ENCODE measurements around the gene VPS13C.

- no peak for TF ChIP-seq EZH2 (IDR thresholded peaks at IDR 0.05; ENCODE audit: insufficient read depth, poor library complexity, severe bottlenecking)
- TF ChIP-seq EZH2phosphoT487 (IDR thresholded peaks at IDR 0.05; ENCODE audit: insufficient read depth, low read depth), result no peak
Measured at GRCh38 chr15:61921093-61921492, 139.2 kb downstream of the VPS13C start.
